H1 (cell line): ENCODE measurements around the gene BEAN1. TPM values are rescaled to one million over a fixed set of nuclear protein-coding genes. Genes with fewer than 3 reads are reported as not detected.

Source experiments
- EZH2 ChIP-seq: fragments of 200-600 bp; sonication (generic); IDR thresholded peaks from 2 replicates; pipeline ENCODE4 v1.7.1; 2012; ENCODE audit warnings: low read depth, mild to moderate bottlenecking, moderate library complexity, low read length, inconsistent platforms; ENCODE audit not compliant: severe bottlenecking
- GABPA ChIP-seq: IDR thresholded peaks from 2 replicates; pipeline ENCODE4 v1.6.1; 2011; ENCODE audit warnings: mild to moderate bottlenecking, low read length, moderate library complexity, borderline replicate concordance; ENCODE audit not compliant: insufficient read depth
- RNF2 ChIP-seq: fragments of 200-900, 300-1000 bp; sonication (generic); IDR thresholded peaks from 2 replicates; pipeline ENCODE4 v1.7.1; 2016; ENCODE audit warnings: borderline replicate concordance, low read depth, mild to moderate bottlenecking, antibody characterized with exemption, low read length; ENCODE audit not compliant: poor library complexity, severe bottlenecking; ENCODE audit errors: missing control alignments
- SAP30 ChIP-seq: fragments of 300-600 bp; sonication (generic); IDR thresholded peaks from 2 replicates; pipeline ENCODE4 v1.7.1; 2012; ENCODE audit warnings: low read length, moderate library complexity, mild to moderate bottlenecking, inconsistent platforms; ENCODE audit not compliant: insufficient read depth, insufficient replicate concordance
- SIN3A ChIP-seq, 2 experiments: IDR thresholded peaks in 1 of 2; conservative IDR thresholded peaks in 1 of 2; 2 replicates each; pipeline ENCODE4 v1.6.1; 2011 to 2012; ENCODE audit warnings: low read length in 2 of 2, improper control_type of control experiment in 1 of 2, low read depth in 1 of 2, mild to moderate bottlenecking in 1 of 2
- polyA plus RNA-seq, 7 experiments: library from polyadenylated mRNA; depleted of rRNA in 3 of 7; stranded (reverse) in 5 of 7; unstranded in 2 of 7; fragments of >200 nt in 5 of 7; fragments of 200-250 nt in 2 of 7; gene quantifications; 1 replicate in 5 of 7; 2 replicates in 1 of 7; 4 replicates in 1 of 7; pipeline versions ENCODE4 v1.2.1 to v1.2.3, GENCODE V29; 2011 to 2013; ENCODE audit warnings: missing spikeins in 2 of 7, mixed read lengths in 2 of 7
- total RNA-seq: library from RNA; stranded (reverse); fragmentation: NEBNext Ultra II Directional; extraction: Animal tissue kit (Norgen Biotek cat#: 25700); gene quantifications from 2 replicates; pipeline ENCODE4 v1.2.1, GENCODE V29; 2021

The BEAN1 gene
- total and polyA plus RNA-seq, 2 of the 8 experiments (the other 6 are each of a cell fraction or from before 2014, with no cell fraction given): 0.08 TPM; not detected in 1

GRCh38 chr16:66377324-66377723, 49.8 kb upstream of the BEAN1 start (continued):
- TF ChIP-seq SIN3A (conservative IDR thresholded peaks at IDR 0.05 in 1 of 2, IDR thresholded peaks at IDR 0.05 in 1 of 2; ENCODE audit: low read depth in 1 of 2, low read length in 2 of 2) (no peak), SAP30 (no peak), GABPA (no peak), EZH2 (no peak), RNF2 (no peak)
